Upper lobe of left lung (tissue), 4 donors: ENCODE results near the gene PACS2.

ENCODE experiments used
- EP300 ChIP-seq, 4 donors: sonication (generic); formaldehyde crosslinking; IDR thresholded peaks; one replicate each; pipeline ENCODE4 v1.5.1; 2017; ENCODE audit warnings: antibody characterized with exemption in 4 of 4, control low read depth in 2 of 4
- POLR2A ChIP-seq, 4 donors: fragments of 450-650 bp; IDR thresholded peaks; one replicate each; pipeline ENCODE4 v1.5.1; 2016 to 2017; ENCODE audit warnings: antibody characterized with exemption in 4 of 4, mild to moderate bottlenecking in 2 of 4
- POLR2AphosphoS5 ChIP-seq, 2 donors: sonication (generic); formaldehyde crosslinking; IDR thresholded peaks; one replicate each; pipeline ENCODE4 v1.5.1; 2017; ENCODE audit warnings: antibody characterized with exemption in 2 of 2
- TF ChIP-seq, protein P1 (sequence below), 6 experiments: fragments of 450-650 bp in 4 of 6; fragments of 200-600 bp in 2 of 6; sonication (generic) in 2 of 6; IDR thresholded peaks; one replicate each; pipeline ENCODE4 v1.5.1; 2016 to 2019; ENCODE audit warnings: antibody characterized with exemption in 6 of 6

DNA sequence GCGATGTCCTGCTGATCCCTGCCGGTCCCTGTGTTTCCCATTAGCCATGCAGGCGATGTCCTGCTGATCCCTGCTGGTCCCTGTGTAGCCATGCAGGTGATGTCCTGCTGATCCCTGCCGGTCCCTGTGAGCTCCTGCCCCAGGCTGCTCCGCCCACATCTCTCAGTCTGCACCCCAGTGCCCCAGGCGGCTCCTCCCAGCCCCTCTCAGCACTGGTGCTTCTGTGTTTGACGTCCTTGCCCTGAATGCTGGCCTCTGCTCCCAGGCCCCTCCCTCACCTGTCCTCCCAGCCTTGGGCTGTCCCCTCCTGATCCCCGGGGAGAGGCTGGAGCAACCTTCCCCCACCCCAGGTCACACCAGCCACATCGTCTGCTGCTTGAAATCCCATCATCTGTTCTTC is 42.4 kb downstream of the PACS2 start:
- TF ChIP-seq, protein P1, sequence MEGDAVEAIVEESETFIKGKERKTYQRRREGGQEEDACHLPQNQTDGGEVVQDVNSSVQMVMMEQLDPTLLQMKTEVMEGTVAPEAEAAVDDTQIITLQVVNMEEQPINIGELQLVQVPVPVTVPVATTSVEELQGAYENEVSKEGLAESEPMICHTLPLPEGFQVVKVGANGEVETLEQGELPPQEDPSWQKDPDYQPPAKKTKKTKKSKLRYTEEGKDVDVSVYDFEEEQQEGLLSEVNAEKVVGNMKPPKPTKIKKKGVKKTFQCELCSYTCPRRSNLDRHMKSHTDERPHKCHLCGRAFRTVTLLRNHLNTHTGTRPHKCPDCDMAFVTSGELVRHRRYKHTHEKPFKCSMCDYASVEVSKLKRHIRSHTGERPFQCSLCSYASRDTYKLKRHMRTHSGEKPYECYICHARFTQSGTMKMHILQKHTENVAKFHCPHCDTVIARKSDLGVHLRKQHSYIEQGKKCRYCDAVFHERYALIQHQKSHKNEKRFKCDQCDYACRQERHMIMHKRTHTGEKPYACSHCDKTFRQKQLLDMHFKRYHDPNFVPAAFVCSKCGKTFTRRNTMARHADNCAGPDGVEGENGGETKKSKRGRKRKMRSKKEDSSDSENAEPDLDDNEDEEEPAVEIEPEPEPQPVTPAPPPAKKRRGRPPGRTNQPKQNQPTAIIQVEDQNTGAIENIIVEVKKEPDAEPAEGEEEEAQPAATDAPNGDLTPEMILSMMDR (IDR thresholded peaks at IDR 0.05) = no peak
- TF ChIP-seq POLR2A (IDR thresholded peaks at IDR 0.05) (no peak), POLR2AphosphoS5 (IDR thresholded peaks at IDR 0.05) (no peak), EP300 (IDR thresholded peaks at IDR 0.05) (no peak)
